OCI-LY7 (cell line): ENCODE results near the gene DOLPP1.

Experiments used
- CTCF ChIP-seq: fragments of 200-600 bp; sonication (generic); conservative IDR thresholded peaks from 2 replicates; pipeline ENCODE4 v1.5.1; 2014; ENCODE audit warnings: mild to moderate bottlenecking, antibody characterized with exemption, low read length, moderate library complexity, mixed read lengths
- EZH2phosphoT487 ChIP-seq: fragments of 200-600 bp; sonication (generic); IDR thresholded peaks from 2 replicates; pipeline ENCODE4 v1.6.1; 2018; ENCODE audit warnings: low read depth, borderline replicate concordance, mild to moderate bottlenecking, mixed run types, antibody characterized with exemption, low read length, moderate library complexity, mixed read lengths

DNA sequence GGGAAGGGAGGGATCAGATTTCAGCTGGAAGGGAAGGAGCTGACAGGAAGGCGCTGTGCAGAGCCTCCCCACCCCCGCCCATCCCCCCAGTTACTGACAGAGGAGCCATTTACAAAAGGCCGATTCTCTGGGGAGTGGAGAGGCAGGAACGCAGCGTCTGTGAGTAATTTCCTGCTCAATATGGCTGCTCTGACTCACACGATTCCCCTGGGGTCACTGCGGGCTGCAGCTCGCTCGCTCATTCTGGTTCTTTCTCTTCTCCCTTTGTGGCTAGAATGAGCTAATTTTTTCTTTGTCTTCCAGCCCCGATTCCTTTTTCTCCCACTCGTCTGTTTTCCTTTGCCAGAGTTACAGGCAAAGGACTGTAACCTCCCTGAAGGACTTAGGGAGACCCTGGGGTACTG, 59.1 kb downstream of the DOLPP1 start:
- TF ChIP-seq CTCF (no peak), EZH2phosphoT487 (no peak)
